ENCODE results near the gene UBASH3A.

DNA sequence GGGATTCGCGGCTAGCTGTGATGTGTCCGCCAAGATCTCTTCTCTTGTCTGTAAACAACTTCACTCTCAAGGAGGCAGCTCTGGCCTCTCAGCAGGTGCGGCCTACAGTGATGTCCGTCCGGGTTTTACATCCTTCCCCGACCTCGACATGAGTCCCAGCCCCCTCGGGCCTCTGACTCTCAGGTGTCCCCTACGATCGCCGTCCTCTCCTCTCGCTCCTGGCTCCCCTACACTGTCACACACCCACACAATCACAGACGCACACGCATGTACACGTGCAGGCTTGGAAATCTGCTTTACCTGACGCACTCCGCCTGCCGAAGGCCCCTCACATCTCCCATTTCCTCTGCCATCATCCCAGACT, 93.1 kb downstream of the UBASH3A start:
- TF ChIP-seq SUZ12 (IDR thresholded peaks at IDR 0.05; ENCODE audit: extremely low read depth, insufficient read depth, insufficient read length) (no peak), YY1 (IDR thresholded peaks at IDR 0.05; ENCODE audit: insufficient read depth, insufficient read length) (no peak), ZNF274 (IDR thresholded peaks at IDR 0.05; ENCODE audit: low read depth, low read length) (no peak)
